GM23338 (cell line): ENCODE data around the gene HELZ. TPM values are rescaled to one million over a fixed set of nuclear protein-coding genes. Genes with fewer than 3 reads are reported as not detected.

Experiments used
- ATAC-seq: fragments of 200-7000 bp; cut with Tn5 transposase; 3 replicates; pipeline ENCODE4 v1.9.1; 2020
- DNase-seq: peaks from one replicate; pipeline ENCODE4 v3.0.0-alpha.2; 2015; ENCODE audit warnings: low spot score
- H2AFZ ChIP-seq: fragments of 200-600 bp; sonication (generic); 2 replicates; pipeline ENCODE4 v1.8.0; 2016; ENCODE audit warnings: antibody characterized with exemption, mild to moderate bottlenecking, moderate library complexity
- H3F3A ChIP-seq: fragments of 200-600 bp; sonication (generic); replicated peaks from 2 replicates; pipeline ENCODE4 v1.8.0; 2017; ENCODE audit warnings: antibody characterized with exemption, mixed run types, low read depth
- H3K27ac ChIP-seq: fragments of 200-600 bp; sonication (generic); 2 replicates; pipeline ENCODE4 v1.6.1; 2016; ENCODE audit warnings: low read depth
- H3K27me3 ChIP-seq: fragments of 200-600 bp; sonication (generic); 2 replicates; pipeline ENCODE4 v1.8.0; 2016; ENCODE audit warnings: mild to moderate bottlenecking, mixed run types, moderate library complexity; ENCODE audit not compliant: insufficient read depth
- H3K36me3 ChIP-seq: fragments of 200-600 bp; sonication (generic); 2 replicates; pipeline ENCODE4 v1.8.0; 2016; ENCODE audit warnings: mild to moderate bottlenecking; ENCODE audit not compliant: insufficient read depth
- H3K4me1 ChIP-seq: fragments of 200-600 bp; sonication (generic); 2 replicates; pipeline ENCODE4 v1.8.0; 2016; ENCODE audit warnings: mild to moderate bottlenecking, moderate library complexity; ENCODE audit not compliant: insufficient read depth
- H3K4me2 ChIP-seq: fragments of 200-600 bp; sonication (generic); 2 replicates; pipeline ENCODE4 v1.7.1; 2017; ENCODE audit warnings: mixed run types
- H3K4me3 ChIP-seq: fragments of 200-600 bp; sonication (generic); 2 replicates; pipeline ENCODE4 v1.6.1; 2016; ENCODE audit warnings: mixed run types
- H3K79me2 ChIP-seq: fragments of 200-600 bp; sonication (generic); replicated peaks from 2 replicates; pipeline ENCODE4 v1.8.0; 2017; ENCODE audit warnings: mild to moderate bottlenecking; ENCODE audit not compliant: insufficient read depth
- H3K9me2 ChIP-seq: fragments of 200-600 bp; sonication (generic); 2 replicates; pipeline ENCODE4 v1.8.0; 2017; ENCODE audit not compliant: insufficient read depth
- H4K20me1 ChIP-seq: fragments of 200-600 bp; sonication (generic); replicated peaks from 2 replicates; pipeline ENCODE4 v1.8.0; 2017; ENCODE audit warnings: mild to moderate bottlenecking; ENCODE audit not compliant: insufficient read depth
- H3K27ac Mint-ChIP-seq: 2 replicates; pipeline ENCODE4 v1.8.0; 2020; ENCODE audit warnings: inconsistent platforms, mild to moderate bottlenecking, moderate library complexity, mixed read lengths
- H3K27me3 Mint-ChIP-seq: 3 replicates; pipeline ENCODE4 v1.8.0; 2022; ENCODE audit warnings: low read depth, mild to moderate bottlenecking, moderate library complexity, mixed read lengths, inconsistent platforms; ENCODE audit not compliant: insufficient read depth, poor library complexity
- H3K36me3 Mint-ChIP-seq: 3 replicates; pipeline ENCODE4 v1.8.0; 2021; ENCODE audit warnings: low read depth, mild to moderate bottlenecking, inconsistent platforms, moderate library complexity, mixed read lengths
- H3K4me1 Mint-ChIP-seq: 3 replicates; pipeline ENCODE4 v1.8.0; 2020; ENCODE audit warnings: mild to moderate bottlenecking, inconsistent platforms, mixed read lengths
- H3K4me3 Mint-ChIP-seq: 3 replicates; pipeline ENCODE4 v1.8.0; 2021; ENCODE audit warnings: moderate library complexity, mild to moderate bottlenecking, inconsistent platforms, mixed read lengths
- H3K9me3 Mint-ChIP-seq: 3 replicates; pipeline ENCODE4 v1.8.0; 2020; ENCODE audit warnings: moderate library complexity, mild to moderate bottlenecking, inconsistent platforms, mixed read lengths
- CREB1 ChIP-seq: fragments of 250-450 bp; sonication (Bioruptor Pico); IDR thresholded peaks from 2 replicates; pipeline ENCODE4 v1.5.0; 2020; ENCODE audit warnings: low read depth, mild to moderate bottlenecking, moderate library complexity
- CTCF ChIP-seq, 2 experiments: fragments of 200-600 bp in 1 of 2; sonication (generic) in 1 of 2; conservative IDR thresholded peaks; 2 replicates each; pipeline versions ENCODE4 v1.5.1 to v1.6.1; 2016 to 2017; ENCODE audit warnings: antibody characterized with exemption in 2 of 2, low read depth in 2 of 2, mild to moderate bottlenecking in 2 of 2, moderate library complexity in 1 of 2
- ETS1 ChIP-seq: IDR thresholded peaks from 2 replicates; pipeline ENCODE4 v1.6.1; 2016; ENCODE audit warnings: antibody characterized with exemption
- EZH2 ChIP-seq: fragments of 200-600 bp; sonication (generic); IDR thresholded peaks from one replicate; pipeline ENCODE4 v1.8.0; 2017; ENCODE audit warnings: antibody characterized with exemption, mild to moderate bottlenecking, low read depth; ENCODE audit not compliant: unreplicated experiment
- EZH2phosphoT487 ChIP-seq: fragments of 200-600 bp; sonication (generic); IDR thresholded peaks from one replicate; pipeline ENCODE4 v1.8.1; 2018; ENCODE audit warnings: antibody characterized with exemption; ENCODE audit not compliant: unreplicated experiment
- JUNB ChIP-seq: IDR thresholded peaks from one replicate; pipeline ENCODE4 v1.6.1; 2016; ENCODE audit warnings: antibody characterized with exemption; ENCODE audit not compliant: unreplicated experiment
- NANOG ChIP-seq: IDR thresholded peaks from 2 replicates; pipeline ENCODE4 v1.6.1; 2016; ENCODE audit warnings: antibody characterized with exemption, borderline replicate concordance
- POLR2AphosphoS5 ChIP-seq: IDR thresholded peaks from 2 replicates; pipeline ENCODE4 v1.6.1; 2016; ENCODE audit warnings: antibody characterized with exemption, low read depth
- REST ChIP-seq: IDR thresholded peaks from one replicate; pipeline ENCODE4 v1.6.1; 2018; ENCODE audit warnings: antibody characterized with exemption; ENCODE audit not compliant: unreplicated experiment
- STAT1 ChIP-seq: IDR thresholded peaks from one replicate; pipeline ENCODE4 v1.6.1; 2016; ENCODE audit warnings: antibody characterized with exemption; ENCODE audit not compliant: unreplicated experiment
- ZNF114 ChIP-seq: fragments of 250-450 bp; sonication (Bioruptor Pico); IDR thresholded peaks from 2 replicates; pipeline ENCODE4 v1.5.0; 2020; ENCODE audit warnings: mild to moderate bottlenecking, moderate library complexity
- ZNF331 ChIP-seq: fragments of 250-450 bp; sonication (Bioruptor Pico); IDR thresholded peaks from 2 replicates; pipeline ENCODE4 v1.5.0; 2020; ENCODE audit warnings: low read depth, mild to moderate bottlenecking, moderate library complexity
- polyA plus RNA-seq: library from polyadenylated mRNA; unstranded; fragments of >200 nt; fragmentation: Nextera tagmentation; extraction: Ambion mirVana; gene quantifications from 2 replicates; pipeline ENCODE4 v1.2.1, GENCODE V29; 2016
- total RNA-seq: library from RNA; depleted of rRNA; stranded (reverse); fragments of >200 nt; shearing (Covaris generic); gene quantifications from 2 replicates; pipeline ENCODE4 v1.2.3, GENCODE V29; 2014

Gene HELZ
- total and polyA plus RNA-seq, 2 experiments from 2014 or later, result 38.9 to 62.0 TPM

GRCh38 chr17:67024736-67025135 lies 220.3 kb downstream of the HELZ start:
- no peak overlapping the region for H3K4me3 ChIP-seq
- H3K27me3 ChIP-seq, result no peaks in the 10 kb centered on the region
- no peaks in the 10 kb centered on the region for H3K9me2 ChIP-seq
- no peaks in the 10 kb centered on the region for H3K79me2 ChIP-seq
- H3K4me2 ChIP-seq, result no peak overlapping the region
- peaks cover 2% of the 10 kb centered on the region for H3K27me3 Mint-ChIP-seq
- no peaks in the 10 kb centered on the region for H3K36me3 Mint-ChIP-seq
- no peaks in the 10 kb centered on the region for H3K4me1 ChIP-seq
- DNase-seq (no peak), ATAC-seq (no peak)
- no peaks in the 10 kb centered on the region for H4K20me1 ChIP-seq
- no peak overlapping the region for H2AFZ ChIP-seq
- no peaks in the 10 kb centered on the region for H3F3A ChIP-seq
- no peak overlapping the region for H3K27ac Mint-ChIP-seq
- no peaks in the 10 kb centered on the region for H3K4me1 Mint-ChIP-seq
- no peak overlapping the region for H3K27ac ChIP-seq
- TF ChIP-seq POLR2AphosphoS5 (no peak), ETS1 (no peak), STAT1 (no peak), REST (no peak), EZH2 (no peak), ZNF114 (CRISPR knock-in tag) (no peak), EZH2phosphoT487 (no peak), CTCF (conservative IDR thresholded peaks at IDR 0.05; ENCODE audit: low read depth in 2 of 2) (no peak), NANOG (no peak), ZNF331 (CRISPR knock-in tag) (no peak)
- H3K4me3 Mint-ChIP-seq, result no peak overlapping the region
- H3K9me3 Mint-ChIP-seq, result no peaks in the 10 kb centered on the region
- no peaks in the 10 kb centered on the region for H3K36me3 ChIP-seq

- Mint-ChIP-seq H3K36me3 (no peaks in the 10 kb centered on the region), H3K9me3 (no peaks in the 10 kb centered on the region), H3K27me3 (peaks cover 7% of the 10 kb centered on the region), H3K4me1 (peaks cover 9% of the 10 kb centered on the region), H3K27ac (no peak overlapping the region), H3K4me3 (no peak overlapping the region)
- Histone ChIP-seq H3K4me2 (no peak overlapping the region), H3K27ac (no peak overlapping the region), H3K36me3 (no peaks in the 10 kb centered on the region), H3K9me2 (no peaks in the 10 kb centered on the region), H3K79me2 (no peaks in the 10 kb centered on the region), H3K4me1 (no peaks in the 10 kb centered on the region), H4K20me1 (no peaks in the 10 kb centered on the region), H3K27me3 (no peaks in the 10 kb centered on the region), H3K4me3 (no peak overlapping the region), H3F3A (no peaks in the 10 kb centered on the region), H2AFZ (no peak overlapping the region)
- DNase-seq (no peak), ATAC-seq (no peak)
- no peak for TF ChIP-seq NANOG
- TF ChIP-seq STAT1, result no peak
- no peak for TF ChIP-seq CREB1 (CRISPR knock-in tag)
- no peak for TF ChIP-seq POLR2AphosphoS5
- no peak for TF ChIP-seq EZH2
- TF ChIP-seq CTCF (conservative IDR thresholded peaks at IDR 0.05; ENCODE audit: low read depth in 2 of 2), result no peak
- TF ChIP-seq REST, result no peak
- no peak for TF ChIP-seq ZNF114 (CRISPR knock-in tag)
- TF ChIP-seq JUNB, result no peak
- no peak for TF ChIP-seq EZH2phosphoT487
Measured at GRCh38 chr17:67022451-67022810, 222.6 kb downstream of the HELZ start.
